HG02840 (cell line): ENCODE data around the gene LCE2C.
"Not testable (repeated sequence)": the region's sequence is repeated elsewhere in the genome, so short reads cannot be mapped to it uniquely, and the experiment has no call there.

Experiments used
- ATAC-seq: cut with Tn5 transposase; IDR thresholded peaks from one replicate; pipeline ENCODE4 v1.9.1; 2021; ENCODE audit warnings: mild to moderate bottlenecking, moderate library complexity, moderate number of reproducible peaks; ENCODE audit not compliant: unreplicated experiment, low FRiP score

Gene LCE2C

GRCh38 chr1:152674983-152675382 lies at the start of gene LCE2C:
TSS of gene LCE2C (plus strand) at chr1:152675279. CDS start at chr1:152676016, 737 bp downstream.
- not testable (repeated sequence) for ATAC-seq

GRCh38 chr1:152626744-152627143 lies 48.3 kb upstream of the LCE2C start:
- no peak for ATAC-seq

- no peak for ATAC-seq
Measured at GRCh38 chr1:152630596-152630995, 44.5 kb upstream of the LCE2C start.

GRCh38 chr1:152640351-152640750 lies 34.7 kb upstream of the LCE2C start:
- no peak for ATAC-seq

- ATAC-seq = no peak
Measured at GRCh38 chr1:152643945-152644344, 31.1 kb upstream of the LCE2C start.

GRCh38 chr1:152645146-152645545 lies 29.9 kb upstream of the LCE2C start:
- no peak for ATAC-seq

- ATAC-seq = no peak
Measured at GRCh38 chr1:152646656-152647055, 28.4 kb upstream of the LCE2C start.

GRCh38 chr1:152654110-152654509 lies 21.0 kb upstream of the LCE2C start:
- ATAC-seq = no peak

GRCh38 chr1:152656459-152656858 lies 18.6 kb upstream of the LCE2C start:
- no peak for ATAC-seq

GRCh38 chr1:152657677-152658076 lies 17.4 kb upstream of the LCE2C start:
- ATAC-seq = no peak

GRCh38 chr1:152658649-152659048 lies 16.4 kb upstream of the LCE2C start:
- ATAC-seq = no peak

- no peak for ATAC-seq
Measured at GRCh38 chr1:152663098-152663497, 12.0 kb upstream of the LCE2C start, which contains the start of gene LCE2D. TSS of gene LCE2D (plus strand) at chr1:152663380. CDS start at chr1:152664106, 726 bp downstream.

- ATAC-seq = not testable (repeated sequence)
Measured at GRCh38 chr1:152666171-152666570, 8.9 kb upstream of the LCE2C start.

GRCh38 chr1:152667648-152668047 lies 7.4 kb upstream of the LCE2C start:
- ATAC-seq = no peak

GRCh38 chr1:152673016-152673415 lies 2.1 kb upstream of the LCE2C start:
- ATAC-seq = no peak

- no peak for ATAC-seq
Measured at GRCh38 chr1:152679459-152679858, 4.4 kb downstream of the LCE2C start.

- no peak for ATAC-seq
Measured at GRCh38 chr1:152681616-152682015, 6.5 kb downstream of the LCE2C start.

- ATAC-seq = no peak
Measured at GRCh38 chr1:152683846-152684245, 8.8 kb downstream of the LCE2C start.

- ATAC-seq = not testable (repeated sequence)
Measured at GRCh38 chr1:152685823-152686222, 10.7 kb downstream of the LCE2C start, which contains the start of gene LCE2B. TSS of gene LCE2B (plus strand) at chr1:152686123. CDS start at chr1:152686844, 721 bp downstream.

GRCh38 chr1:152697701-152698600 lies 22.9 kb downstream of the LCE2C start, which contains the start of gene LCE2A:
TSS of gene LCE2A (plus strand) at chr1:152698345. CDS start at chr1:152698902, 557 bp downstream.
- ATAC-seq = no peak

- ATAC-seq = no peak
Measured at GRCh38 chr1:152699746-152700145, 24.7 kb downstream of the LCE2C start.

- no peak for ATAC-seq
Measured at GRCh38 chr1:152707860-152708259, 32.8 kb downstream of the LCE2C start, which contains the start of gene LCE4A. TSS of gene LCE4A (plus strand) at chr1:152708160. CDS start at chr1:152709076, 916 bp downstream.
